Nephron (organoid): Measurements from ENCODE around the gene SLC7A14.

Experiments used
- H3K27ac Mint-ChIP-seq, 3 experiments: 2 replicates each; pipeline ENCODE4 v1.8.0; 2020; ENCODE audit warnings: mixed read lengths in 3 of 3, mild to moderate bottlenecking in 2 of 3, moderate library complexity in 1 of 3
- H3K27me3 Mint-ChIP-seq: 2 replicates; pipeline ENCODE4 v1.8.0; 2021; ENCODE audit warnings: low read depth, mild to moderate bottlenecking, moderate library complexity, mixed read lengths
- H3K36me3 Mint-ChIP-seq: 2 replicates; pipeline ENCODE4 v1.8.0; 2020; ENCODE audit warnings: low read depth, mixed read lengths
- H3K4me1 Mint-ChIP-seq: 2 replicates; pipeline ENCODE4 v1.8.0; 2020; ENCODE audit warnings: mixed read lengths
- H3K4me3 Mint-ChIP-seq, 3 experiments: 2 replicates each; pipeline ENCODE4 v1.8.0; 2020; ENCODE audit warnings: mild to moderate bottlenecking in 3 of 3, mixed read lengths in 3 of 3, moderate library complexity in 2 of 3
- H3K9me3 Mint-ChIP-seq: 2 replicates; pipeline ENCODE4 v1.8.0; 2020; ENCODE audit warnings: mixed read lengths
- CTCF ChIP-seq, 3 experiments: fragments of 200-600 bp; sonication (generic); IDR thresholded peaks; one replicate each; pipeline ENCODE4 v1.5.0; 2021; ENCODE audit warnings: antibody characterized with exemption in 3 of 3; ENCODE audit not compliant: unreplicated experiment in 3 of 3

The SLC7A14 gene

GRCh38 chr3:170425491-170426239 lies 160.2 kb downstream of the SLC7A14 start:
- Mint-ChIP-seq H3K9me3 (no peaks in the 10 kb centered on the region), H3K4me1 (peaks cover 38% of the 10 kb centered on the region), H3K36me3 (peaks cover 21% of the 10 kb centered on the region), H3K27me3 (peaks cover under 1% of the 10 kb centered on the region), H3K4me3 (peak overlapping the region in 1 of 3 experiments; percentile 22), H3K27ac (peak overlapping the region; percentile 42 to 75 (median 54))
- TF ChIP-seq CTCF (IDR thresholded peaks at IDR 0.05; ENCODE audit: unreplicated experiment in 3 of 3) = no peak

GRCh38 chr3:170424879-170425278 lies 161.0 kb downstream of the SLC7A14 start:
- Mint-ChIP-seq H3K27ac (peak overlapping the region; percentile 37 to 84 (median 42)), H3K36me3 (peaks cover 26% of the 10 kb centered on the region), H3K9me3 (no peaks in the 10 kb centered on the region), H3K4me3 (no peak overlapping the region), H3K27me3 (peaks cover 6% of the 10 kb centered on the region), H3K4me1 (peaks cover 34% of the 10 kb centered on the region)
- TF ChIP-seq CTCF (IDR thresholded peaks at IDR 0.05; ENCODE audit: unreplicated experiment in 3 of 3) = no peak

- Mint-ChIP-seq H3K4me3 (peak overlapping the region; percentile 6 to 34 (median 22)), H3K9me3 (no peaks in the 10 kb centered on the region), H3K27me3 (peaks cover 14% of the 10 kb centered on the region), H3K4me1 (peaks cover 20% of the 10 kb centered on the region), H3K36me3 (peaks cover 28% of the 10 kb centered on the region), H3K27ac (peak overlapping the region in 2 of 3 experiments; percentile 53 to 78)
- no peak for TF ChIP-seq CTCF (IDR thresholded peaks at IDR 0.05; ENCODE audit: unreplicated experiment in 3 of 3)
Measured at GRCh38 chr3:170423001-170423615, 162.8 kb downstream of the SLC7A14 start.

GRCh38 chr3:170421758-170422157 lies 164.1 kb downstream of the SLC7A14 start:
- H3K36me3 Mint-ChIP-seq = peaks cover 26% of the 10 kb centered on the region
- H3K4me1 Mint-ChIP-seq = peaks cover 26% of the 10 kb centered on the region
- H3K27ac Mint-ChIP-seq = peak overlapping the region; percentile 70 to 88 (median 77)
- TF ChIP-seq CTCF (IDR thresholded peaks at IDR 0.05; ENCODE audit: unreplicated experiment in 3 of 3) = no peak
- H3K9me3 Mint-ChIP-seq = no peaks in the 10 kb centered on the region
- peaks cover 16% of the 10 kb centered on the region for H3K27me3 Mint-ChIP-seq
- H3K4me3 Mint-ChIP-seq = peak overlapping the region; percentile 75 to 89 (median 84)

GRCh38 chr3:170421111-170421641 lies 164.7 kb downstream of the SLC7A14 start:
- peaks cover 26% of the 10 kb centered on the region for H3K36me3 Mint-ChIP-seq
- TF ChIP-seq CTCF (IDR thresholded peaks at IDR 0.05; ENCODE audit: unreplicated experiment in 3 of 3) = no peak
- no peaks in the 10 kb centered on the region for H3K9me3 Mint-ChIP-seq
- H3K27me3 Mint-ChIP-seq = peaks cover 16% of the 10 kb centered on the region
- H3K4me1 Mint-ChIP-seq = peaks cover 28% of the 10 kb centered on the region
- peak overlapping the region; percentile 75 to 89 (median 84) for H3K4me3 Mint-ChIP-seq
- H3K27ac Mint-ChIP-seq = peak overlapping the region; percentile 70 to 88 (median 77)
